Measurements from ENCODE around the gene GALNT11.

GALNT11 gene

GRCh38 chr7:152093717-152094116 is 68.2 kb downstream of the GALNT11 start:
- in situ Hi-C loops (cut with HindIII; ENCODE audit: low pct_unique_long_range_greater_than_20kb, low sequenced_read_pairs): no loop called here
- no peak for TF ChIP-seq JUND (IDR thresholded peaks at IDR 0.05; ENCODE audit: low read depth)

GRCh38 chr7:152095771-152096170 is 70.3 kb downstream of the GALNT11 start:
- no peak for TF ChIP-seq JUND (IDR thresholded peaks at IDR 0.05; ENCODE audit: low read depth)
- DNase-seq (ENCODE audit: low read depth in 1 of 2, low spot score in 1 of 2): no peak
- in situ Hi-C loops (cut with HindIII; ENCODE audit: low pct_unique_long_range_greater_than_20kb, low sequenced_read_pairs): no loop called here

More at GRCh38 chr7:152093717-152094116, 68.2 kb downstream of the GALNT11 start:
- no peak for DNase-seq (ENCODE audit: low read depth in 1 of 2, low spot score in 1 of 2)

- in situ Hi-C loops (cut with HindIII; ENCODE audit: low pct_unique_long_range_greater_than_20kb, low sequenced_read_pairs): no loop called here
- no peak for DNase-seq (ENCODE audit: low read depth in 1 of 2, low spot score in 1 of 2)
- no peak for TF ChIP-seq JUND (IDR thresholded peaks at IDR 0.05; ENCODE audit: low read depth)
Observed at GRCh38 chr7:152097330-152097729, 71.9 kb downstream of the GALNT11 start.

GRCh38 chr7:152103066-152103465 is 77.6 kb downstream of the GALNT11 start:
- DNase-seq (ENCODE audit: low read depth in 1 of 2, low spot score in 1 of 2): no peak
- in situ Hi-C loops (cut with HindIII; ENCODE audit: low pct_unique_long_range_greater_than_20kb, low sequenced_read_pairs): no loop called here
- no peak for TF ChIP-seq JUND (IDR thresholded peaks at IDR 0.05; ENCODE audit: low read depth)

- DNase-seq (ENCODE audit: low read depth in 1 of 2, low spot score in 1 of 2): no peak
- no peak for TF ChIP-seq JUND (IDR thresholded peaks at IDR 0.05; ENCODE audit: low read depth)
- in situ Hi-C loops (cut with HindIII; ENCODE audit: low pct_unique_long_range_greater_than_20kb, low sequenced_read_pairs): no loop called here
Observed at GRCh38 chr7:152103691-152104090, 78.2 kb downstream of the GALNT11 start.

- in situ Hi-C loops (cut with HindIII; ENCODE audit: low pct_unique_long_range_greater_than_20kb, low sequenced_read_pairs): no loop called here
- no peak for DNase-seq (ENCODE audit: low read depth in 1 of 2, low spot score in 1 of 2)
- TF ChIP-seq JUND (IDR thresholded peaks at IDR 0.05; ENCODE audit: low read depth): no peak
Observed at GRCh38 chr7:152105205-152105604, 79.7 kb downstream of the GALNT11 start.

GRCh38 chr7:152106990-152107389 is 81.5 kb downstream of the GALNT11 start:
- in situ Hi-C loops (cut with HindIII; ENCODE audit: low pct_unique_long_range_greater_than_20kb, low sequenced_read_pairs): no loop called here
- no peak for TF ChIP-seq JUND (IDR thresholded peaks at IDR 0.05; ENCODE audit: low read depth)

GRCh38 chr7:152107945-152108344 is 82.5 kb downstream of the GALNT11 start:
- DNase-seq (ENCODE audit: low read depth in 1 of 2, low spot score in 1 of 2): no peak
- TF ChIP-seq JUND (IDR thresholded peaks at IDR 0.05; ENCODE audit: low read depth): no peak
- in situ Hi-C loops (cut with HindIII; ENCODE audit: low pct_unique_long_range_greater_than_20kb, low sequenced_read_pairs): no loop called here

More at GRCh38 chr7:152106990-152107389, 81.5 kb downstream of the GALNT11 start:
- DNase-seq (ENCODE audit: low read depth in 1 of 2, low spot score in 1 of 2): no peak

GRCh38 chr7:152108359-152108758 is 82.9 kb downstream of the GALNT11 start:
- in situ Hi-C loops (cut with HindIII; ENCODE audit: low pct_unique_long_range_greater_than_20kb, low sequenced_read_pairs): no loop called here
- no peak for TF ChIP-seq JUND (IDR thresholded peaks at IDR 0.05; ENCODE audit: low read depth)
- DNase-seq (ENCODE audit: low read depth in 1 of 2, low spot score in 1 of 2): peak in 1 of 2 experiments; percentile 1

- no peak for DNase-seq (ENCODE audit: low read depth in 1 of 2, low spot score in 1 of 2)
- in situ Hi-C loops (cut with HindIII; ENCODE audit: low pct_unique_long_range_greater_than_20kb, low sequenced_read_pairs): no loop called here
- no peak for TF ChIP-seq JUND (IDR thresholded peaks at IDR 0.05; ENCODE audit: low read depth)
Observed at GRCh38 chr7:152112829-152113228, 87.4 kb downstream of the GALNT11 start.

- TF ChIP-seq JUND (IDR thresholded peaks at IDR 0.05; ENCODE audit: low read depth): no peak
- in situ Hi-C loops (cut with HindIII; ENCODE audit: low pct_unique_long_range_greater_than_20kb, low sequenced_read_pairs): no loop called here
- no peak for DNase-seq (ENCODE audit: low read depth in 1 of 2, low spot score in 1 of 2)
Observed at GRCh38 chr7:152115021-152115718, 89.7 kb downstream of the GALNT11 start.

- in situ Hi-C loops (cut with HindIII; ENCODE audit: low pct_unique_long_range_greater_than_20kb, low sequenced_read_pairs): no loop called here
- no peak for TF ChIP-seq JUND (IDR thresholded peaks at IDR 0.05; ENCODE audit: low read depth)
- no peak for DNase-seq (ENCODE audit: low read depth in 1 of 2, low spot score in 1 of 2)
Observed at GRCh38 chr7:152117356-152117755, 91.9 kb downstream of the GALNT11 start.

GRCh38 chr7:152120210-152120609 is 94.7 kb downstream of the GALNT11 start:
- DNase-seq (ENCODE audit: low read depth in 1 of 2, low spot score in 1 of 2): no peak
- TF ChIP-seq JUND (IDR thresholded peaks at IDR 0.05; ENCODE audit: low read depth): no peak
- in situ Hi-C loops (cut with HindIII; ENCODE audit: low pct_unique_long_range_greater_than_20kb, low sequenced_read_pairs): no loop called here

GRCh38 chr7:152120776-152121175 is 95.3 kb downstream of the GALNT11 start:
- no peak for TF ChIP-seq JUND (IDR thresholded peaks at IDR 0.05; ENCODE audit: low read depth)
- no peak for DNase-seq (ENCODE audit: low read depth in 1 of 2, low spot score in 1 of 2)
- in situ Hi-C loops (cut with HindIII; ENCODE audit: low pct_unique_long_range_greater_than_20kb, low sequenced_read_pairs): no loop called here

Data from T47D (cell line).